GM18867 (cell line): ENCODE data around the gene CREB3L2.
"Not testable (repeated sequence)": the region's sequence is repeated elsewhere in the genome, so short reads cannot be mapped to it uniquely, and the experiment has no call there.

Experiments used
- ATAC-seq: cut with Tn5 transposase; IDR thresholded peaks from one replicate; pipeline ENCODE4 v1.9.1; 2021; ENCODE audit warnings: mild to moderate bottlenecking, moderate library complexity; ENCODE audit not compliant: unreplicated experiment

Gene CREB3L2

GRCh38 chr7:137848095-137848494 is 153.8 kb downstream of the CREB3L2 start:
- ATAC-seq, result no peak

- ATAC-seq, result no peak
These were observed 154.3 kb downstream of the CREB3L2 start for GRCh38 chr7:137847568-137848050.

- no peak for ATAC-seq
These were observed 154.9 kb downstream of the CREB3L2 start, which contains the start of gene DGKI for GRCh38 chr7:137846827-137847567. DGKI (minus strand) TSS chr7:137846974.

GRCh38 chr7:137846549-137846826 is 155.4 kb downstream of the CREB3L2 start:
- no peak for ATAC-seq

GRCh38 chr7:137844677-137845425 is 157.0 kb downstream of the CREB3L2 start:
- ATAC-seq, result no peak

- no peak for ATAC-seq
These were observed 161.7 kb downstream of the CREB3L2 start for GRCh38 chr7:137839903-137840779.

GRCh38 chr7:137838706-137839315 is 163.1 kb downstream of the CREB3L2 start:
- ATAC-seq, result no peak

- ATAC-seq, result no peak
These were observed 165.3 kb downstream of the CREB3L2 start for GRCh38 chr7:137836541-137836940.

- ATAC-seq, result no peak
These were observed 165.8 kb downstream of the CREB3L2 start for GRCh38 chr7:137836113-137836509.

- no peak for ATAC-seq
These were observed 166.3 kb downstream of the CREB3L2 start for GRCh38 chr7:137835486-137836112.

- ATAC-seq, result no peak
These were observed 167.3 kb downstream of the CREB3L2 start for GRCh38 chr7:137834552-137834951.

GRCh38 chr7:137832990-137833389 is 168.9 kb downstream of the CREB3L2 start:
- not testable (repeated sequence) for ATAC-seq

- ATAC-seq, result no peak
These were observed 169.5 kb downstream of the CREB3L2 start for GRCh38 chr7:137832382-137832781.

GRCh38 chr7:137831555-137831954 is 170.3 kb downstream of the CREB3L2 start:
- ATAC-seq, result not testable (repeated sequence)

GRCh38 chr7:137829337-137829992 is 172.4 kb downstream of the CREB3L2 start:
- no peak for ATAC-seq

- ATAC-seq, result no peak
These were observed 173.4 kb downstream of the CREB3L2 start for GRCh38 chr7:137828456-137828855.

GRCh38 chr7:137825489-137825888 is 176.4 kb downstream of the CREB3L2 start:
- no peak for ATAC-seq
